Measurements from ENCODE around the gene MAST3.

- TF ChIP-seq BCLAF1 (IDR thresholded peaks at IDR 0.05) = no peak
- TF ChIP-seq ZNF318 (CRISPR knock-in tag; IDR thresholded peaks at IDR 0.05) = no peak
- no peak for TF ChIP-seq STAT5B (CRISPR knock-in tag; IDR thresholded peaks at IDR 0.05)
- no peak for TF ChIP-seq CREB1 (IDR thresholded peaks at IDR 0.05)
- no peak for TF ChIP-seq CREB1 (CRISPR knock-in tag; IDR thresholded peaks at IDR 0.05)
- no peak for TF ChIP-seq ELF4 (CRISPR knock-in tag; IDR thresholded peaks at IDR 0.05; ENCODE audit: borderline replicate concordance)
- TF ChIP-seq ZFP36L1 (CRISPR knock-in tag; IDR thresholded peaks at IDR 0.05) = no peak
- TF ChIP-seq ZNF580 (CRISPR knock-in tag; IDR thresholded peaks at IDR 0.05; ENCODE audit: borderline replicate concordance, low read depth) = no peak
- no peak for TF ChIP-seq ZBTB1 (CRISPR knock-in tag; IDR thresholded peaks at IDR 0.05; ENCODE audit: borderline replicate concordance)
- TF ChIP-seq ZNF609 (CRISPR knock-in tag; IDR thresholded peaks at IDR 0.05; ENCODE audit: borderline replicate concordance) = no peak
- TF ChIP-seq CTCF (CRISPR knock-in tag; IDR thresholded peaks at IDR 0.05) = no peak
- no peak for TF ChIP-seq POLR2A (IDR thresholded peaks at IDR 0.05; ENCODE audit: insufficient read depth in 1 of 2, low read depth in 2 of 2, low read length in 2 of 2)
- no peak for TF ChIP-seq SIN3A (IDR thresholded peaks at IDR 0.05; ENCODE audit: borderline replicate concordance, low read depth, low read length)
- TF ChIP-seq DPF2 (CRISPR knock-in tag; IDR thresholded peaks at IDR 0.05; ENCODE audit: borderline replicate concordance, low read depth) = no peak
Measured at GRCh38 chr19:18155095-18156087, 57.8 kb downstream of the MAST3 start.

Measured in HepG2 (cell line).